Kidney glomerular epithelial cell (primary cell): ENCODE measurements around the gene TMEM101.
"Not testable (repeated sequence)": the region's sequence is repeated elsewhere in the genome, so short reads cannot be mapped to it uniquely, and the experiment has no call there.

Experiments used
- DNase-seq: peaks from one replicate; lab custom pipeline; 2025; lab: John Stamatoyannopoulos, UW

Gene TMEM101

GRCh38 chr17:44024271-44024663 is 9.5 kb upstream of the TMEM101 start:
- DNase-seq: no peak

- DNase-seq: no peak
These were observed 8.9 kb upstream of the TMEM101 start for GRCh38 chr17:44023545-44024270.

- DNase-seq: no peak
These were observed 7.5 kb upstream of the TMEM101 start for GRCh38 chr17:44022246-44022645.

- not testable (repeated sequence) for DNase-seq
These were observed 6.5 kb upstream of the TMEM101 start for GRCh38 chr17:44021227-44021626.

GRCh38 chr17:44014133-44014436 is 678 bp downstream of the TMEM101 start:
- no peak for DNase-seq

DNA sequence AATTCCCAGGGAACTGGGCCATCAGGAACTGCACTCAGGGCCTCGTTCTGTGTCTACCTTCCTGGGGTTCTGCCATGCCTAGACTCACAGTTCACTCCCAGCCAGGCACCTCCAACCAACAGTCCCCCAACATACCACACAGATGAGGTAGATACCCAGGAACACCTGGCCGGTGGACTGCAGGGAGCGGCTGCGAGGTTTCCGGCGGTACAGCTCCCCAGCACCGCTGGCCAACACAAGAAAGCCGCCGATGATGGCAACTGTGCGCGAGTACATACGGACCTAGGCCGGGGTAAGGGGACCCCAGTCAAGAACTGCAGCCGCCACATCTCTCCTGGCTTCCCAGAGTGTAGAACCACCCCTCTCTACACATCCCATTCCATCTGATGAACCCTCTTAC is 1.9 kb downstream of the TMEM101 start:
- no peak for DNase-seq

GRCh38 chr17:44012391-44012790 is 2.4 kb downstream of the TMEM101 start:
- DNase-seq: no peak

DNA sequence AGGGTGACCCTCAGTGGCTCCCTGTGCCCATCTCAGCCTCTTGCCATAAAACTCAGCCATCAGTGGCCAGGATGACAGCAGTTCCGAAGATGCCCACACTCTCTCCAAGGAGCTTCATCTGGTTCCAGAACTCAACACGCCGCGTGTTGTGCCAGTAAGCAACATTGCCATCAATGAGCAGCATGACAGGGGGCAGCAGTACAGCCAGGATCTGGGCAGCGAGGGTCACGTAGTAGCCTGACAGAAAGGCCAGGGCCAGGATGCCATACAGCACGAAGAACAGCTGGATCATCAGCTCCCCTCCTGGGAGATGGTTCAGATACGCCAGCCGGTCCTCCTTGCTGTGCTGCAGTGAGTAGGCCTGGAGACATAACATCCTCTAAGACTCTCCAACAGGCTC is 2.9 kb downstream of the TMEM101 start:
- no peak for DNase-seq

DNA sequence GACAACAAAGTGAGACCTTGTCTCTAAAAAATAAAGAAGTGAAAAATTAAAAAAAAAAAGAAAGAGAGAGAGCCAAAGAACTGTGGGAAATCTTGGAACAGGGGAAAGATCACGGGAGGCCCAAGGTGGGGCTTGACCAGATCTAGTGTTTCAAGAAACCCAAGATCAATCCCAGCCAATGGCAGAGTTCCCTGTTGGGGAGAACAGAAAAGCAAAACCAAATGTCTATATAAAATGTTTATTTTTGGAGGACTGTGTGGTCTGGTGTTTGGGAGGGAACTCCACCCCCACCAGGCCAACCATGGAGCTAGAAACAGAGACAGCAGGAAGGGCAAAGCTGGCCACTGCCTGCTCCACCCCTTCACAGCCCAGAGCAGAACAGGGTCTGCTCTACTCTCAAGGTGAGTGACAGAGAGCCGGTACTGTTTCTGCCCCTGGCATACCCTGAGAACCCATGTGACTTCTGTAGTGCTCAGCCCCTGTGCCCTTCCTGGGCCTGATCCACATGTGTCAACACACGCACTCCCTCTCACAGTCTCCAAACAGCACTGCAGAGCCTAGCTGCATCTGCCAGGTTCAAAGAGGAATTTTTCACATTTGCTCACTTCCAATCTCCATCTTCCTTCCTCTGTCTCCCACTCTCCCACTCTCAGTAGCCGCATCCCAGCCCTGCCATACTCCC is 3.7 kb downstream of the TMEM101 start:
- no peak for DNase-seq

GRCh38 chr17:44008205-44008909 is 6.4 kb downstream of the TMEM101 start:
- no peak for DNase-seq

DNA sequence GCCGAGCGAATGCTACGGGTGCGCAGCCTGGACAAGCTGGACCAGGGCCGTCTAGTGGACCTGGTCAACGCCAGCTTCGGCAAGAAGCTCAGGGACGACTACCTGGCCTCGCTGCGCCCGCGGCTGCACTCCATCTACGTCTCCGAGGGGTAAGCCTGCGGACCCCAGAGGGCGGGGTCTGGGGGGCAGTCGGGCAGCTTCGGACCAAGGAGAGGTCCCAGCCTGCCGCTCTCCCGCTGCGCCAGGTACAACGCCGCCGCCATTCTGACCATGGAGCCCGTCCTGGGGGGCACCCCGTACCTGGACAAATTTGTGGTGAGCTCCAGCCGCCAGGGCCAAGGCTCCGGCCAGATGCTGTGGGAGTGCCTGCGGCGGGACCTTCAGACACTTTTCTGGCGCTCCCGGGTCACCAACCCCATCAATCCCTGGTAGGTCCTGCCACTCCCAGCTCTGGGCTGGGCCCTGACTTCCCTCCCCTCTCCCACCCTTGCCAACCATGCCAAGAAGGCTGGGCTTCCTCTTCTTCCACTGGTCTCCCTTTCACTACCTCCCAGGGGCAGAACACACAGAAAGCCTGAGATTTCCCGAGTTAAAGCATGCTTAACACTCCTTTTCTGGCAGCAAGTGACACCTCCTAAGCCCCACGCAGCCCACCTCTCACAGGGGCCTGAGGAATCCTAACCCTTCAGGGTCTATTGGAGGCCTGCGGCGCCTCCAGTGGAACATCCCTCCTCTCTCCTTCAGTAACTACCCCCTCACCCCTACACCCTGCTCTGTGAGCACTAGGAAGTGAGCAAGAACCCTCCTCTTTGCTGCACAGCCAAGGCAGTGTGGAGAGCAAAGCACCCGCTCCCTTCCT is 7.2 kb downstream of the TMEM101 start:
- peak; percentile 8 for DNase-seq

DNA sequence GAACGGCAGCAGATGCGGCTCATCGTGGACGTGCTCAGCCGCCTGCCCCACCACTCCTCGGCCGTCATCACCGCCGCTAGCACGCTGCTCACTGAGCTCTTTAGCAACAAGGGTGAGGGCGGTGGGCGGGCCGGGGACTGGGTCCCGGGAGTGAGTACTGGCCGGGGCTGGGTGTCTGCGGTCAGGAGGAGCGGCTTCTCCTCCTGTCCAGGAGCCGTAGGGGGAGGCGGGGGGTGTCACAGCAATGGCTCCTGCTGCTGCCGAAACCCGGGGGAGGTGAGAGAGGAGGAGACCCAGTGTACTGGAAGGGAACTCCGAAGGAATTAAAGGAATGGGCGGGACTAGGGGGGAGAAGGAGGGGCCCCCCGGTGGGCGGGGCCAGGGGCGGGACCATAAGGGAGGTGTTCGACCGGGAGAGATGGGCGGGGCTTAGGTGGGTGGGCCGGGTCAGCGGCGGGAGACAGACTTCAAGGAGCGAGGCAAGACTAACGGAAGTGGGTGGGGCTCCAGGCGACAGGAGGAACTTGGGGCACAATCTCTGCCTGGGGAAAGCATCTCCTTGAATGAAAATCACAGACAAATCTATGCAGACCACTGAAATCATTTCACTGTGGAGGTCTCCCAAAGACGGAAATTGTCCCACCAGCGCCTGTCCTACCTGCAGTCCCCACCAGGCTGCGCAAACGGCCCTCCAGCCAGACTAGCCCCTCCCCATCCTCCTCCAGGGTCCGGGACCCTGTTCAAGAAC is 8.0 kb downstream of the TMEM101 start:
- peak; percentile 90 for DNase-seq

DNA sequence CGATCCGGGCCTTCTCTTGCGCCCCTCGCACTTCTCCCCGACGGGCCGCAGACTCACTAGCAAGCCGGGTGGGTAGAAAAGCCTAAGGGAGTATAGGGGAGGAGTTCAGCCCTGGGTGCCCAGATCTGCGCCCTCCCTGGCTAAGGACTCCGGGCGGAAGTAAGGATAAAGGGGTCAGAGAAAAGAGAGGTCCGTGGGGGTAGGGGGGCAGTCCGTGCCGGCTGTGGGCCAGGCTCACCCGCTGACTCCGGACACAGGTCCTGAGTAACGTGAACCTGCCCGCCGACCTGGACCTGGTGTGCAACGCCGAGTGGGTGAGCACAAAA is 8.5 kb downstream of the TMEM101 start:
- DNase-seq: no peak

DNA sequence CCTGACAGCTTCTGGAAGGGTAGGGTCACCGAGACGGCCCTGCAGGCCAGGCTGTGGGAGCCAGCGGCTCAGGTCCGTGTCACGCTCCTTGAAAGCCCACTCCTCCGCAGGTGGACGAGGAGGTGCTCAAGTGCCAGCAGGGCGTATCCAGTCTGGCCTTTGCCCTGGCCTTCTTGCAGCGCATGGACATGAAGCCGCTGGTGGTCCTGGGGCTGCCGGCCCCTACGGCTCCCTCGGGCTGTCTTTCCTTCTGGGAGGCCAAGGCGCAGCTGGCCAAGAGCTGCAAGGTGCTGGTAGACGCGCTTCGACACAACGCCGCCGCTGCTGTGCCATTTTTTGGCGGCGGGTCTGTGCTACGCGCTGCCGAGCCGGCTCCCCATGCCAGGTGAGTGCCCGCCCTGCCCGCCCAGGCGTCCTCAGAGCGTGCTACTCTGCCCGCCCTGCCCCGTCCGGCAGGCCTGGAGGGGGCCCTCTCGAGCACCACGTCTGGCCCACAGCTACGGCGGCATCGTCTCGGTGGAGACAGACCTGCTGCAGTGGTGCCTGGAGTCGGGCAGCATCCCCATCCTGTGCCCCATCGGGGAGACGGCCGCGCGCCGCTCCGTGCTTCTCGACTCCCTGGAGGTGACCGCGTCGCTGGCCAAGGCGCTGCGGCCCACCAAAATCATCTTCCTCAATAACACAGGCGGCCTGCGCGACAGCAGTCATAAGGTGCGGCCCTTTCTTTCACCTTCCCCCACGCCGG is 9.1 kb downstream of the TMEM101 start:
- no peak for DNase-seq

- DNase-seq: no peak
These were observed 9.8 kb downstream of the TMEM101 start for GRCh38 chr17:44004761-44005526.

GRCh38 chr17:44004077-44004760 is 10.5 kb downstream of the TMEM101 start, which contains the start of gene NAGS:
Gene NAGS, plus strand, starts transcription at chr17:44004622. Its CDS starts 42 bp downstream, at chr17:44004664.
- DNase-seq: no peak

GRCh38 chr17:44002141-44002848 is 12.5 kb downstream of the TMEM101 start:
- DNase-seq: no peak

DNA sequence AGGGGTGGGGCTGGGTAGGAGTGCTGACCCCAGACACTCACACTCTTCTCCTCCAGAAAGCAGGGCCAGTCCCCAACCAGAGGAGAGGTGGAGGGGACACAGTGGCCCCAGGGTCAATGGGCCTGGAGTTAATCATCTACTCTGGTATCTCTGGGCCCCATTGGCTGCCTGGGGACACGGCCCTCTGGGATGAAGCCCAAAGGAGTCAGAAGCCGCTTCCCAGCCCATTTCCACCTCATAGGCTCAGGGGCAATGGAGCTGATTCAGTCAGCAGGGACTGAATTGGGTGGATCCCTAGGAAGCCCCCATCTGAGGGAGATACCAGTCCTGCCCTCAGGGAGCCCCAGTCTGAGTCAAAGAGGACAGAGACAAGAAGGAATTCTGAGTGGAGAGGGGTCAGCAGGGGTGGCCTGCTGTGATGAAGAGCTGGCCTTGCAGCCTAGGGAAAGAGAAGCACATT is 13.3 kb downstream of the TMEM101 start:
- no peak for DNase-seq
